Smooth muscle cell (in vitro differentiated cells): ENCODE results near the gene ANKRD44. TPM values are rescaled to one million over a fixed set of nuclear protein-coding genes. Genes with fewer than 3 reads are reported as not detected.

Experiments
- DNase-seq: peaks from one replicate; lab custom pipeline; 2025; ENCODE audit not compliant: unreplicated experiment; lab: John Stamatoyannopoulos, UW
- H2AFZ ChIP-seq: fragments of 200-600 bp; sonication (generic); 2 replicates; pipeline ENCODE4 v1.6.0; 2016; ENCODE audit warnings: antibody characterized with exemption, low read depth, mild to moderate bottlenecking
- H3F3A ChIP-seq: fragments of 200-600 bp; sonication (generic); 2 replicates; pipeline ENCODE4 v1.6.0; 2017; ENCODE audit warnings: antibody characterized with exemption, low read depth
- H3K27ac ChIP-seq: fragments of 200-600 bp; sonication (generic); 2 replicates; pipeline ENCODE4 v1.5.1; 2016; ENCODE audit warnings: low read depth, mild to moderate bottlenecking
- H3K27me3 ChIP-seq: fragments of 200-600 bp; sonication (generic); 2 replicates; pipeline ENCODE4 v1.6.1; 2016; ENCODE audit warnings: low read depth, mild to moderate bottlenecking
- H3K36me3 ChIP-seq: fragments of 200-600 bp; sonication (generic); 2 replicates; pipeline ENCODE4 v1.5.1; 2016; ENCODE audit warnings: low read depth
- H3K4me1 ChIP-seq: fragments of 200-600 bp; sonication (generic); 2 replicates; pipeline ENCODE4 v1.5.1; 2016; ENCODE audit warnings: low read depth
- H3K4me2 ChIP-seq: fragments of 200-600 bp; sonication (generic); 2 replicates; pipeline ENCODE4 v1.6.0; 2016; ENCODE audit warnings: mild to moderate bottlenecking
- H3K4me3 ChIP-seq: fragments of 200-600 bp; sonication (generic); 2 replicates; pipeline ENCODE4 v1.5.1; 2016; ENCODE audit warnings: mild to moderate bottlenecking
- H3K79me2 ChIP-seq: fragments of 200-600 bp; sonication (generic); 2 replicates; pipeline ENCODE4 v1.6.0; 2016; ENCODE audit warnings: low read depth, mild to moderate bottlenecking
- H3K9ac ChIP-seq: fragments of 200-600 bp; sonication (generic); 2 replicates; pipeline ENCODE4 v1.6.0; 2016; ENCODE audit warnings: low read depth
- H3K9me3 ChIP-seq: fragments of 200-600 bp; sonication (generic); replicated peaks from 2 replicates; pipeline ENCODE4 v1.5.1; 2016; ENCODE audit warnings: low read depth
- H4K20me1 ChIP-seq: fragments of 200-600 bp; sonication (generic); 2 replicates; pipeline ENCODE4 v1.6.0; 2016; ENCODE audit warnings: low read depth
- WGBS: methylation state at CpG from one replicate; pipeline ENCODE4 v1.1.7; 2016; ENCODE audit warnings: low lambda C conversion rate; 5-methylcytosine and 5-hydroxymethylcytosine counted together
- polyA plus RNA-seq: library from polyadenylated mRNA; unstranded; fragments of >200 nt; fragmentation: Nextera tagmentation; extraction: Ambion mirVana; gene quantifications from 2 replicates; pipeline ENCODE4 v1.2.1, GENCODE V29; 2016
- total RNA-seq: library from RNA; depleted of rRNA; stranded (reverse); fragments of >200 nt; gene quantifications from 2 replicates; pipeline ENCODE4 v1.2.3, GENCODE V29; 2014
- TF ChIP-seq, protein P1 (sequence below): fragments of 200-600 bp; sonication (generic); IDR thresholded peaks from 2 replicates; pipeline ENCODE4 v1.5.1; 2017; ENCODE audit warnings: borderline replicate concordance, mild to moderate bottlenecking, antibody characterized with exemption; ENCODE audit not compliant: insufficient read depth, poor library complexity, severe bottlenecking

The ANKRD44 gene
- total and polyA plus RNA-seq, 2 experiments from 2014 or later = 3.6 to 5.5 TPM

GRCh38 chr2:196963043-196963442 lies 347.5 kb downstream of the ANKRD44 start:
- Histone ChIP-seq H3K4me3 (no peak overlapping the region), H3K4me1 (peaks cover 36% of the 10 kb centered on the region), H3K9ac (no peak overlapping the region), H3F3A (no peaks in the 10 kb centered on the region), H4K20me1 (no peaks in the 10 kb centered on the region), H3K9me3 (no peaks in the 10 kb centered on the region), H3K27me3 (no peaks in the 10 kb centered on the region), H3K27ac (no peak overlapping the region), H2AFZ (no peak overlapping the region), H3K4me2 (no peak overlapping the region), H3K79me2 (no peaks in the 10 kb centered on the region), H3K36me3 (no peaks in the 10 kb centered on the region)
- TF ChIP-seq, protein P1, sequence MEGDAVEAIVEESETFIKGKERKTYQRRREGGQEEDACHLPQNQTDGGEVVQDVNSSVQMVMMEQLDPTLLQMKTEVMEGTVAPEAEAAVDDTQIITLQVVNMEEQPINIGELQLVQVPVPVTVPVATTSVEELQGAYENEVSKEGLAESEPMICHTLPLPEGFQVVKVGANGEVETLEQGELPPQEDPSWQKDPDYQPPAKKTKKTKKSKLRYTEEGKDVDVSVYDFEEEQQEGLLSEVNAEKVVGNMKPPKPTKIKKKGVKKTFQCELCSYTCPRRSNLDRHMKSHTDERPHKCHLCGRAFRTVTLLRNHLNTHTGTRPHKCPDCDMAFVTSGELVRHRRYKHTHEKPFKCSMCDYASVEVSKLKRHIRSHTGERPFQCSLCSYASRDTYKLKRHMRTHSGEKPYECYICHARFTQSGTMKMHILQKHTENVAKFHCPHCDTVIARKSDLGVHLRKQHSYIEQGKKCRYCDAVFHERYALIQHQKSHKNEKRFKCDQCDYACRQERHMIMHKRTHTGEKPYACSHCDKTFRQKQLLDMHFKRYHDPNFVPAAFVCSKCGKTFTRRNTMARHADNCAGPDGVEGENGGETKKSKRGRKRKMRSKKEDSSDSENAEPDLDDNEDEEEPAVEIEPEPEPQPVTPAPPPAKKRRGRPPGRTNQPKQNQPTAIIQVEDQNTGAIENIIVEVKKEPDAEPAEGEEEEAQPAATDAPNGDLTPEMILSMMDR = no peak
- DNase-seq = no peak
- WGBS = 85% methylated on average over 2 of the region's 2 CpGs

DNA sequence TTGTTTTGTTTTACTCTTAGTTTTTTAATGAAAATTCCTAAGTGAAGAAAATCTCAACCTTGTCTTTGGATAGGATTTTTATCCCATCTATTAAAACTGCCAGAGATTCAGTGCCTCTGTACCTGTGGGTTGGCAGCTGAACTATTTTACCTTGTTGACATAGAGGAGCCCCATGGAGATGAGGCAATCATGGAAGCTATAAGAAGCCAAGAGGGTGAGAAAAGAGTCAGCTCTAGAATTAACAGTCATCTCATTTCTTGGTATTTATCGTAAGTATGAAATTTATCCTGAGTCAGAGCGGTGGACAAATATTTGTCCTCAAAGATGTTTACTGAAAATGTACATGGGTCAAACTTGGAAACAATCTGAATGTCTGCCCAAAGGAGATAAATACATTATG lies 348.3 kb downstream of the ANKRD44 start:
- TF ChIP-seq, protein P1 = no peak
- H2AFZ ChIP-seq = no peak overlapping the region
- H3K9me3 ChIP-seq = no peaks in the 10 kb centered on the region
- no peaks in the 10 kb centered on the region for H3F3A ChIP-seq
- H3K27ac ChIP-seq = no peak overlapping the region
- no peaks in the 10 kb centered on the region for H3K36me3 ChIP-seq
- H3K4me2 ChIP-seq = no peak overlapping the region
- no peak overlapping the region for H3K4me3 ChIP-seq
- WGBS = 96% methylated on average over 2 of the region's 2 CpGs
- H4K20me1 ChIP-seq = no peaks in the 10 kb centered on the region
- no peak overlapping the region for H3K9ac ChIP-seq
- no peak for DNase-seq
- H3K4me1 ChIP-seq = peaks cover 42% of the 10 kb centered on the region
- H3K79me2 ChIP-seq = no peaks in the 10 kb centered on the region
- H3K27me3 ChIP-seq = no peaks in the 10 kb centered on the region

DNA sequence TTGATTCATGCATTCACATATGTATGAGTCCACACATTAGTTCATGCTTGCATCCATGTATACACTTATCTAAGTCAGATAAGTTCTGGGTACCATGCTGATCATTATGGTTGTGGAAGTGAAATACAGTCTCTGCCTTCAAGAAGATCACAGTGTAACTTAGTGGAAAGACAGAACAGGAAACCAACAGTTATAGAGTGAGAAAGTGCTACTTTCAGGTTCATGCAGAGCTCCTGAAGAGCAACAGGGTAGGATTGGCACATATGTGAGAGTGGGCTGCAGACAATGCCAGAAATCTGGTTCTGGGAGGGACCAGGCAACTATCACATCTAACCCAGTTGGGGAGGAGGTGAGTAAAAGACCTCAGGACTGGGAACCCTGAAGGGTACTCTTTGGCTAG lies 348.7 kb downstream of the ANKRD44 start:
- Histone ChIP-seq H3F3A (no peaks in the 10 kb centered on the region), H3K79me2 (no peaks in the 10 kb centered on the region), H3K9me3 (no peaks in the 10 kb centered on the region), H3K36me3 (no peaks in the 10 kb centered on the region), H4K20me1 (no peaks in the 10 kb centered on the region), H3K4me1 (peaks cover 39% of the 10 kb centered on the region), H3K9ac (no peak overlapping the region), H3K27ac (no peak overlapping the region), H3K4me2 (no peak overlapping the region), H3K4me3 (no peak overlapping the region), H3K27me3 (no peaks in the 10 kb centered on the region), H2AFZ (no peak overlapping the region)
- no peak for DNase-seq
- TF ChIP-seq, protein P1 = no peak

DNA sequence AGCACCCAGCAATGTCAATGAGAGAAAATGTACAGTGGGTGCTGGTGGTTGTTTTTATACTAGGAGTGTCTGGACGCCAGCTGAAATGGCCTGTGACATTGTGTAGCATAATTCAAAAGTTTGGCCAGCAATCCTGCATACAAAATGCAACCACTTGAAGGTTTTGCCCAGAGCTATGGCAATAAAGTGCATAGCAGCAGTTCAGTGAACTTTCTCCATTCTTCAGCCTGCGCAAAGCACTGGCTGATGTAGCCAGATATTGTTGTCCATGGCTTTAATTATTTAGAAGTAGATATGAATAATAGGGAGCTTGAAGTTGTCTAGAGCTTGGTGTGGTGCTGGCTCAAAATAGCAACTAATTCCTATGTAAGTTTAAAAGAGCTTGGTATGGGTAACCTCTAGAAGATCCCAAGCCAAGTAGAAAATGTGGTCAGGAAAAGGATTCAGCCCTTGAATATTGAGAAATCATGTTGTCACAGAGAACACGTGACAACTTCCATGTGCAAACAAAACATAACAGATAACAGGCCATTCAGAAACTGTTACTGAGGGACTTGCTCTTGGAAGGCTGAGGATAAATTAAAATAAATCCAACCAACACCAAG lies 350.7 kb downstream of the ANKRD44 start:
- TF ChIP-seq, protein P1 = no peak
- no peaks in the 10 kb centered on the region for H4K20me1 ChIP-seq
- H3K4me3 ChIP-seq = no peak overlapping the region
- H3K27me3 ChIP-seq = no peaks in the 10 kb centered on the region
- H2AFZ ChIP-seq = no peak overlapping the region
- H3K9ac ChIP-seq = no peak overlapping the region
- peaks cover 29% of the 10 kb centered on the region for H3K4me1 ChIP-seq
- no peak overlapping the region for H3K4me2 ChIP-seq
- WGBS = 78% methylated on average over 3 of the region's 3 CpGs
- no peaks in the 10 kb centered on the region for H3K36me3 ChIP-seq
- H3K79me2 ChIP-seq = no peaks in the 10 kb centered on the region
- no peak for DNase-seq
- H3K27ac ChIP-seq = no peak overlapping the region
- H3K9me3 ChIP-seq = no peaks in the 10 kb centered on the region
- no peaks in the 10 kb centered on the region for H3F3A ChIP-seq
